ENCODE data around the gene SMIM12.

Gene SMIM12

GRCh38 chr1:34885405-34886247 lies 26.1 kb upstream of the SMIM12 start:
- no peak for TF ChIP-seq RARB (CRISPR knock-in tag; IDR thresholded peaks at IDR 0.05)
- no peak for TF ChIP-seq BACH2 (CRISPR knock-in tag; IDR thresholded peaks at IDR 0.05; ENCODE audit: borderline replicate concordance)
- no peak for TF ChIP-seq ISL1 (CRISPR knock-in tag; IDR thresholded peaks at IDR 0.05)
- TF ChIP-seq CSRNP3 (CRISPR knock-in tag; IDR thresholded peaks at IDR 0.05): no peak
- TF ChIP-seq PATZ1 (CRISPR knock-in tag; IDR thresholded peaks at IDR 0.05; ENCODE audit: borderline replicate concordance): no peak
- no peak for ATAC-seq

- TF ChIP-seq RARB (CRISPR knock-in tag; IDR thresholded peaks at IDR 0.05) (no peak), ZFP30 (CRISPR knock-in tag; IDR thresholded peaks at IDR 0.05) (no peak), PPARA (CRISPR knock-in tag; IDR thresholded peaks at IDR 0.05; ENCODE audit: borderline replicate concordance) (no peak), ESRRG (CRISPR knock-in tag; IDR thresholded peaks at IDR 0.05) (no peak), CREB5 (CRISPR knock-in tag; IDR thresholded peaks at IDR 0.05; ENCODE audit: low read depth) (no peak), CSRNP3 (CRISPR knock-in tag; IDR thresholded peaks at IDR 0.05) (no peak), TSHZ2 (CRISPR knock-in tag; IDR thresholded peaks at IDR 0.05) (no peak), OSR1 (CRISPR knock-in tag; IDR thresholded peaks at IDR 0.05) (no peak), TCF4 (CRISPR knock-in tag; IDR thresholded peaks at IDR 0.05; ENCODE audit: borderline replicate concordance) (no peak), ZFP3 (CRISPR knock-in tag; IDR thresholded peaks at IDR 0.05) (no peak), ZNF8 (CRISPR knock-in tag; IDR thresholded peaks at IDR 0.05) (no peak), BACH2 (CRISPR knock-in tag; IDR thresholded peaks at IDR 0.05; ENCODE audit: borderline replicate concordance) (no peak), PATZ1 (CRISPR knock-in tag; IDR thresholded peaks at IDR 0.05; ENCODE audit: borderline replicate concordance) (no peak), SNAI2 (CRISPR knock-in tag; IDR thresholded peaks at IDR 0.05) (no peak), ARNTL (CRISPR knock-in tag; IDR thresholded peaks at IDR 0.05; ENCODE audit: borderline replicate concordance, low read depth) (no peak)
Measured at GRCh38 chr1:34884961-34885360, 25.4 kb upstream of the SMIM12 start.

GRCh38 chr1:34884536-34884935 lies 25.0 kb upstream of the SMIM12 start:
- ATAC-seq: no peak
- TF ChIP-seq BACH2 (CRISPR knock-in tag; IDR thresholded peaks at IDR 0.05; ENCODE audit: borderline replicate concordance): no peak
- TF ChIP-seq ZNF565 (CRISPR knock-in tag; conservative IDR thresholded peaks at IDR 0.05; ENCODE audit: low read depth): no peak
- TF ChIP-seq ZFP30 (CRISPR knock-in tag; IDR thresholded peaks at IDR 0.05): no peak
- no peak for TF ChIP-seq TCF4 (CRISPR knock-in tag; IDR thresholded peaks at IDR 0.05; ENCODE audit: borderline replicate concordance)
- TF ChIP-seq CSRNP3 (CRISPR knock-in tag; IDR thresholded peaks at IDR 0.05): no peak
- no peak for TF ChIP-seq ZC3H10 (CRISPR knock-in tag; IDR thresholded peaks at IDR 0.05)
- TF ChIP-seq ARNTL (CRISPR knock-in tag; IDR thresholded peaks at IDR 0.05; ENCODE audit: borderline replicate concordance, low read depth): no peak
- TF ChIP-seq TOX (CRISPR knock-in tag; IDR thresholded peaks at IDR 0.05; ENCODE audit: borderline replicate concordance): no peak
- TF ChIP-seq TSHZ2 (CRISPR knock-in tag; IDR thresholded peaks at IDR 0.05): no peak
- TF ChIP-seq PPARA (CRISPR knock-in tag; IDR thresholded peaks at IDR 0.05; ENCODE audit: borderline replicate concordance): no peak

More at GRCh38 chr1:34884961-34885360, 25.4 kb upstream of the SMIM12 start:
- ATAC-seq: no peak
